OCI-LY3 (cell line): ENCODE data around the gene TWSG1.
"Not testable (repeated sequence)": the region's sequence is repeated elsewhere in the genome, so short reads cannot be mapped to it uniquely, and the experiment has no call there.

ENCODE experiments used
- H2AFZ ChIP-seq: fragments of 200-600, 300-600 bp; shearing (Covaris generic); 2 replicates; pipeline ENCODE4 v1.6.0; 2014; ENCODE audit warnings: antibody characterized with exemption, low read depth, low read length
- H3K27ac ChIP-seq: fragments of 200-600, 300-600 bp; sonication (generic); 2 replicates; pipeline ENCODE4 v1.5.1; 2014; ENCODE audit warnings: mild to moderate bottlenecking, low read length, moderate library complexity, mixed read lengths
- H3K27me3 ChIP-seq: fragments of 200-600, 300-600 bp; sonication (generic); 2 replicates; pipeline ENCODE4 v1.6.1; 2014; ENCODE audit warnings: low read depth, low read length, mixed read lengths
- H3K36me3 ChIP-seq: fragments of 200-600, 300-600 bp; sonication (generic); replicated peaks from 2 replicates; pipeline ENCODE3; 2014; ENCODE audit warnings: low read depth, low read length, mixed read lengths
- H3K4me1 ChIP-seq: fragments of 300-600, 200-600 bp; sonication (generic); 2 replicates; pipeline ENCODE4 v1.6.1; 2014; ENCODE audit warnings: low read length, mixed read lengths
- H3K4me2 ChIP-seq: fragments of 200-600, 300-600 bp; sonication (generic); 2 replicates; pipeline ENCODE4 v1.6.1; 2014; ENCODE audit warnings: low read length, mixed read lengths
- H3K4me3 ChIP-seq: fragments of 300-600, 200-600 bp; sonication (generic); 2 replicates; pipeline ENCODE4 v1.5.1; 2014; ENCODE audit warnings: antibody characterized with exemption, mild to moderate bottlenecking, low read length, moderate library complexity
- H3K79me2 ChIP-seq: fragments of 300-600, 200-600 bp; shearing (Covaris generic); 2 replicates; pipeline ENCODE4 v1.6.1; 2014; ENCODE audit warnings: mild to moderate bottlenecking, low read length, mixed read lengths
- H3K9ac ChIP-seq: fragments of 300-600, 200-600 bp; shearing (Covaris generic); 2 replicates; pipeline ENCODE4 v1.6.0; 2014; ENCODE audit warnings: mild to moderate bottlenecking, low read length, moderate library complexity
- H3K9me3 ChIP-seq: fragments of 200-600, 300-600 bp; shearing (Covaris generic); 2 replicates; pipeline ENCODE4 v1.6.1; 2014; ENCODE audit warnings: low read length, mixed read lengths; ENCODE audit not compliant: insufficient read depth
- H4K20me1 ChIP-seq: fragments of 200-600, 300-600 bp; sonication (generic); 2 replicates; pipeline ENCODE4 v1.6.1; 2016; ENCODE audit warnings: low read length, mixed read lengths; ENCODE audit not compliant: insufficient read depth
- EZH2phosphoT487 ChIP-seq: fragments of 200-600 bp; shearing (Covaris generic); IDR thresholded peaks from 2 replicates; pipeline ENCODE4 v1.6.1; 2018; ENCODE audit warnings: antibody characterized with exemption, mixed run types, low read depth
- TF ChIP-seq, protein P1 (sequence below): fragments of 200-600, 300-600 bp; sonication (generic); IDR thresholded peaks from 2 replicates; pipeline ENCODE4 v1.5.1; 2014; ENCODE audit warnings: antibody characterized with exemption, low read length, low read depth

TWSG1 gene

DNA sequence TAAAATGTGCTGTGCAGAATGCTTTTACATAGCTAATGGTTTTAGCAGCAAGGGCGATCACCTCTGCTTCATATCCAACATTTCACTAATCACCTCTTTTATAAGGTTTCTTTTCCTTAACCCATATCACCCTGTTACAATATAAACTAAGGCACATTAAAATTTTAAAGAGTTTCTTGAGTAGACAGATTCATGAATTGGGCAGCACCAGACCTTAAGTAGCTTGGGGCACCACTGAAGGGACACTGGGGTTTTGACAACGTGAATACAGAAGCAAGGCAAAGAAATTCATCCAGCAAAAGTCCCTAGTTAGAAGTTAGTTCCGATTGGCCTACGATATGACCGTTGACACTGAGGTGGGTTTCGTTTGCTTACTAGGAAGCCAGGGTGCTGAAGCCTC, 96.7 kb downstream of the TWSG1 start:
- H3K27ac ChIP-seq: no peak overlapping the region
- no peaks in the 10 kb centered on the region for H4K20me1 ChIP-seq
- H3K79me2 ChIP-seq: no peaks in the 10 kb centered on the region
- no peaks in the 10 kb centered on the region for H3K4me1 ChIP-seq
- H3K9ac ChIP-seq: no peak overlapping the region
- no peak for TF ChIP-seq EZH2phosphoT487
- TF ChIP-seq, protein P1, sequence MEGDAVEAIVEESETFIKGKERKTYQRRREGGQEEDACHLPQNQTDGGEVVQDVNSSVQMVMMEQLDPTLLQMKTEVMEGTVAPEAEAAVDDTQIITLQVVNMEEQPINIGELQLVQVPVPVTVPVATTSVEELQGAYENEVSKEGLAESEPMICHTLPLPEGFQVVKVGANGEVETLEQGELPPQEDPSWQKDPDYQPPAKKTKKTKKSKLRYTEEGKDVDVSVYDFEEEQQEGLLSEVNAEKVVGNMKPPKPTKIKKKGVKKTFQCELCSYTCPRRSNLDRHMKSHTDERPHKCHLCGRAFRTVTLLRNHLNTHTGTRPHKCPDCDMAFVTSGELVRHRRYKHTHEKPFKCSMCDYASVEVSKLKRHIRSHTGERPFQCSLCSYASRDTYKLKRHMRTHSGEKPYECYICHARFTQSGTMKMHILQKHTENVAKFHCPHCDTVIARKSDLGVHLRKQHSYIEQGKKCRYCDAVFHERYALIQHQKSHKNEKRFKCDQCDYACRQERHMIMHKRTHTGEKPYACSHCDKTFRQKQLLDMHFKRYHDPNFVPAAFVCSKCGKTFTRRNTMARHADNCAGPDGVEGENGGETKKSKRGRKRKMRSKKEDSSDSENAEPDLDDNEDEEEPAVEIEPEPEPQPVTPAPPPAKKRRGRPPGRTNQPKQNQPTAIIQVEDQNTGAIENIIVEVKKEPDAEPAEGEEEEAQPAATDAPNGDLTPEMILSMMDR: no peak
- no peak overlapping the region for H2AFZ ChIP-seq
- H3K9me3 ChIP-seq: no peaks in the 10 kb centered on the region
- H3K4me3 ChIP-seq: no peak overlapping the region
- H3K4me2 ChIP-seq: no peak overlapping the region
- H3K36me3 ChIP-seq: no peaks in the 10 kb centered on the region
- no peaks in the 10 kb centered on the region for H3K27me3 ChIP-seq

DNA sequence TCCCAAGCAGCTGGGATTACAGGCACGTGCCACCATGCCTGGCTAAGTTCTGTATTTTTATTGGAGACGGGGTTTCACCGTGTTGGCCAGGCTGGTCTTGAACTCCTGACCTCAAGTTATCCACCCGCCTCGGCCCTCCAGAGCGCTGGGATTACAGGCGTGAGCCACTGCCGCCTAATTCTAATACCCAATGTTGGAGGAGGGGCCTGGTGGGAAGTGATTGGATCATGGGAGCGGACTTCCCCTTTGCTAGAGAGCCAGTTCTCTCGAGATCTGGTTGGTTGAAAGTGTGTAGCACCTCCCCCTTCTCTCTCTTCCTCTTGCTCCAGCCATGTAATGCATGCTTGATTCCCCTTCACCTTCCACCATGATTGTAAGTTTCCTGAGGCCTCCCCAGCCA, 98.5 kb downstream of the TWSG1 start:
- H3K4me2 ChIP-seq, H3K27me3 ChIP-seq, H3K4me3 ChIP-seq, H3K27ac ChIP-seq, H3K9me3 ChIP-seq, H3K9ac ChIP-seq, H2AFZ ChIP-seq, H3K4me1 ChIP-seq, H3K36me3 ChIP-seq, H3K79me2 ChIP-seq, H4K20me1 ChIP-seq: not testable (repeated sequence)

DNA sequence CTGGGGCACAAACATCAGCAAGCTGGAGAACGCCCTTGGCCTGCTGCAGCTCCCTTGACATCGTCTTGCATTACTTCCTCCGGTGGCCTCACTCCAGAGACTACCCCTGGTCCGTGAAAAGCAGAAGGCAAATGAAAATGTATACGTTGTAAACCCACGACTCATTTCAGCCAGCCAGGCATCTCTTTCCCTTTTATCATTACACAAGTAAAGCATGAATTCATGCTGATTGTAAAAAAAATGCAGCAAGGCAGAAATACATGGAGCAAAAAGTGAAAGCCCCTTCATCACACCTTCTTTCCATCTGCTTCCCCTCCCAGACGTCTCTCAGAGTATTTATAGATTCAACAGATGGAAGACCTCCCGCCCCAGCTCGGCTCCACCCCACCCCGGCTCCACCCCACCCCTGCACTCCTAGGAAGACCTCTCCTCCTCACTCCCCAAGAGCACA, 99.1 kb downstream of the TWSG1 start:
- TF ChIP-seq EZH2phosphoT487: no peak
- TF ChIP-seq, protein P1: no peak
- Histone ChIP-seq H3K4me1 (no peaks in the 10 kb centered on the region), H3K27me3 (no peaks in the 10 kb centered on the region), H2AFZ (peak overlapping the region; percentile 52; the same call in 1 of the 2 replicates), H3K4me3 (no peak overlapping the region), H3K9me3 (no peaks in the 10 kb centered on the region), H3K4me2 (no peak overlapping the region), H3K36me3 (no peaks in the 10 kb centered on the region), H3K27ac (no peak overlapping the region), H4K20me1 (no peaks in the 10 kb centered on the region), H3K79me2 (no peaks in the 10 kb centered on the region), H3K9ac (no peak overlapping the region)

DNA sequence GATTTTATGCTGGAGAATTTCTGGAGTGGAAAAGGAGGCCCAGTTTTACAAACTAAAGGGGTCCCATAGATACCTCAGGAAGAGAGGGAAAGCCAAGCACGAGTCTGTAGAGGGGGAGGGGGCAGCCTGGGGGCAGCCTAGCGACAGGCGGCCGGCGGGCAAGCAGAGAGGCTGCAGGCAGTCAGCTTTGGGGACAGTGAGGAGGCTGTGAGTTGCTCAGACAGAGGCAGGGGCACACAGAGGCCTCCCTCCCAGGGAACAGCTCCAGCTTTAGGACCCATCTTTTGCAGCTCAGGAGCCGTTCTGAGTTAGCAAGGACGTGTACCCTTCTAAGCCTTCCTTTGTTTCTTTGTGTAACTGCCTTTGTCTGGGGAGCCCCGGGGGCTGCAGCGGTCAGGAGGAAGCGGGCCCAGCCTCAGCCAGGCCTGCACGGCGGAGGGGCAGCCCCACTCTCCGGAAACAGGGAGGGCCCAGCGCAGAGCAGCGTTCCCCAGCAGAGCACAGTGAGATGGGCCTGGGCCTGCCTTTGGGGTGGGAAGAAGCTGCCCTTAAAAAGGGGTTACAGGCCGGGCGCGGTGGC, 99.6 kb downstream of the TWSG1 start:
- Histone ChIP-seq H3K4me1 (no peaks in the 10 kb centered on the region), H2AFZ (no peak overlapping the region), H3K9me3 (no peaks in the 10 kb centered on the region), H3K4me3 (no peak overlapping the region), H3K27me3 (no peaks in the 10 kb centered on the region), H3K27ac (no peak overlapping the region), H3K36me3 (no peaks in the 10 kb centered on the region), H3K9ac (no peak overlapping the region), H4K20me1 (no peaks in the 10 kb centered on the region), H3K4me2 (no peak overlapping the region), H3K79me2 (no peaks in the 10 kb centered on the region)
- TF ChIP-seq EZH2phosphoT487: no peak
- TF ChIP-seq, protein P1: no peak

DNA sequence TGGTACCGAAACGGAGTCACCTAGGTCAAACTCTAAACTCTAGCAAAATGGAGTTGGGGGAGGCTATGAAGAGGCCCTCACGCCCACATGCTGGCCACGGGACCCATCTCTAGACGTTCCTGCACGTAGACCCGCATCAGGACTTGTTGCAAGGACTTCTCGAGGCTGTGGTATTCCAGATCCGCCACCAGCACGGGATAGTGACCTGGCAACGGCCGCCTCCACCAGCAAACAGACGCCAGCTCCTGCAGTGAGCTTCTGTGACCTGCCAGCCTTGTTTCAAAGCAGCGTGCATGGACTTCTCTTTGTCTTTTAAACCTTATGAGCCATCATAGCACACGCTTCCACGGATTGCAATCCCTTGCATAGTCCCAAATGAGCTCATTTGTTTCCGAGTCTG, 100.5 kb downstream of the TWSG1 start:
- TF ChIP-seq EZH2phosphoT487: no peak
- TF ChIP-seq, protein P1: no peak
- Histone ChIP-seq H3K4me3 (no peak overlapping the region), H3K9ac (no peak overlapping the region), H4K20me1 (no peaks in the 10 kb centered on the region), H3K4me2 (no peak overlapping the region), H3K27me3 (no peaks in the 10 kb centered on the region), H2AFZ (no peak overlapping the region), H3K79me2 (no peaks in the 10 kb centered on the region), H3K4me1 (no peaks in the 10 kb centered on the region), H3K9me3 (no peaks in the 10 kb centered on the region), H3K36me3 (no peaks in the 10 kb centered on the region), H3K27ac (no peak overlapping the region)
